Measurements from ENCODE around the gene LILRA5.
"Not testable (repeated sequence)": the region's sequence is repeated elsewhere in the genome, so short reads cannot be mapped to it uniquely, and the experiment has no call there.

Gene LILRA5

DNA sequence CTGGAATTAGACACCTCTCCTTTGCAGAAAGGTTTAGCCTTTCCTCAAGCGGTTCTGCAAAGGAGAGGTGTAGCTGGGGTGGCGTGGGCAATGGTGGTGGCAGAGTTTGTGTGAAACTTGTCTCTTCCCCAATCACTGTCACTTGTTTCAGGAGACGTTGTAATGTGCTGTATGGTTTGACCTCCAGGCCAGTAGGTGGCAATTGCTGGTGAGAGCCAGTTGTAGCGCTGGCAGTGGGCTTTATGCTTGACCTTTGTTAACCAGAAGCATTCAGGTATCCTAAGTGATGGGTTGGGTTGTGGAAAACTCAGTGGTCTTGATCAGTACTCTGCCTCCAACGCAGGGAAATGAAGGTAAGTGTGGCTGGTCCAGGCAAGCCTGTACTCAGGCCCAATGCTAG is 12.7 kb upstream of the LILRA5 start:
- no peak overlapping the region for H3K18ac ChIP-seq (ENCODE audit: low read length)
- H3K23ac ChIP-seq (ENCODE audit: low read length), result no peak overlapping the region
- H4K91ac ChIP-seq (ENCODE audit: low read depth, low read length), result no peak overlapping the region
- no peak overlapping the region for H3K9ac ChIP-seq (ENCODE audit: low read length)
- H2AK5ac ChIP-seq (ENCODE audit: low read length), result no peak overlapping the region
- H2BK5ac ChIP-seq (ENCODE audit: low read depth, low read length, poor library complexity), result no peak overlapping the region
- no peaks in the 10 kb centered on the region for H3K27me3 ChIP-seq (ENCODE audit: insufficient read depth, low read length)
- H3K79me1 ChIP-seq (ENCODE audit: low read length), result no peaks in the 10 kb centered on the region
- no peak overlapping the region for H3K4me3 ChIP-seq (ENCODE audit: low read depth, low read length)
- H2BK12ac ChIP-seq (ENCODE audit: low read length), result no peak overlapping the region
- no peaks in the 10 kb centered on the region for H3K79me2 ChIP-seq (ENCODE audit: control insufficient read depth, insufficient read depth, low read length, poor library complexity)
- H3K36me3 ChIP-seq (ENCODE audit: control insufficient read depth in 1 of 2, insufficient read depth in 2 of 2, low read length in 2 of 2), result no peaks in the 10 kb centered on the region
- no peak overlapping the region for H2BK120ac ChIP-seq (ENCODE audit: insufficient read depth, low read length, poor library complexity)
- H3K4ac ChIP-seq (ENCODE audit: low read depth, low read length), result no peak overlapping the region
- no peak for DNase-seq
- H4K8ac ChIP-seq (ENCODE audit: low read depth, low read length), result no peak overlapping the region
- no CpG with 5 or more reads among the region's 5 CpGs for WGBS (ENCODE audit: extremely low coverage, insufficient coverage, insufficient read length)
- H4K12ac ChIP-seq (ENCODE audit: low read depth, low read length), result no peak overlapping the region
- H2AFZ ChIP-seq (ENCODE audit: insufficient read depth, low read length, poor library complexity), result no peak overlapping the region
- no peaks in the 10 kb centered on the region for H3K4me1 ChIP-seq (ENCODE audit: control insufficient read depth in 1 of 2, insufficient read depth in 2 of 2, low read length in 2 of 2)
- no peak overlapping the region for H3K14ac ChIP-seq (ENCODE audit: low read length)
- peaks cover 2% of the 10 kb centered on the region for H3K9me3 ChIP-seq (ENCODE audit: insufficient read depth, low read depth, low read length)
- H3K27ac ChIP-seq (ENCODE audit: low read depth, low read length), result no peak overlapping the region
- H3K4me2 ChIP-seq (ENCODE audit: low read length), result no peak overlapping the region

DNA sequence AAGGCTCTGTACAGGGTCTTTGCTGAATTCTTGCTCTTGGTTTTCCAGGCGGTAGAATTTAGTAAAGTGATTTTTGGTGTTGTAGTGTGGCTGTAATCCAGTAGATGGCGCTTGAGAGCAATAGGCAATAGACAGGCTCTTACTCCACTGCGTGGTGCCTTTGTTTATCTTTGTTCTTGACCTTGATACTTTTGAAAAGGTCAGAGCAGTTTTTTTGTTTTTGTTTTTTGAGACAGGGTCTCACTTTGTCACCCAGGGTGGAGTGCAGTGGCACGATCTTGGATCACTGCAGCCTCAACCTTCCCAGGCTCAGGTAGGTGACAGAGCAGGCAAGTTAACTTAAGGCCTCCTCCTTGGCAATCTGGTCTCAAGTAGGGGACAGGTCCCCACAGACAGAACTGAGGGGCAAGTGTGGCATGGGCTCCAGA is 12.2 kb upstream of the LILRA5 start:
- WGBS (ENCODE audit: extremely low coverage, insufficient coverage, insufficient read length), result no CpG with 5 or more reads among the region's 4 CpGs
- no peak overlapping the region for H2AFZ ChIP-seq (ENCODE audit: insufficient read depth, low read length, poor library complexity)
- H3K9ac ChIP-seq (ENCODE audit: low read length), result no peak overlapping the region
- H3K79me1 ChIP-seq (ENCODE audit: low read length), result no peaks in the 10 kb centered on the region
- H2BK5ac ChIP-seq (ENCODE audit: low read depth, low read length, poor library complexity), result no peak overlapping the region
- H4K91ac ChIP-seq (ENCODE audit: low read depth, low read length), result no peak overlapping the region
- no peak overlapping the region for H4K12ac ChIP-seq (ENCODE audit: low read depth, low read length)
- H2BK12ac ChIP-seq (ENCODE audit: low read length), result no peak overlapping the region
- H3K9me3 ChIP-seq (ENCODE audit: insufficient read depth, low read depth, low read length), result peaks cover 4% of the 10 kb centered on the region
- H2AK5ac ChIP-seq (ENCODE audit: low read length), result no peak overlapping the region
- H3K23ac ChIP-seq (ENCODE audit: low read length), result no peak overlapping the region
- peak; percentile 24 to 67 for DNase-seq
- no peak overlapping the region for H3K4me3 ChIP-seq (ENCODE audit: low read depth, low read length)
- no peak overlapping the region for H2BK120ac ChIP-seq (ENCODE audit: insufficient read depth, low read length, poor library complexity)
- no peak overlapping the region for H3K14ac ChIP-seq (ENCODE audit: low read length)
- no peak overlapping the region for H3K18ac ChIP-seq (ENCODE audit: low read length)
- no peak overlapping the region for H4K8ac ChIP-seq (ENCODE audit: low read depth, low read length)
- no peak overlapping the region for H3K27ac ChIP-seq (ENCODE audit: low read depth, low read length)
- no peaks in the 10 kb centered on the region for H3K4me1 ChIP-seq (ENCODE audit: control insufficient read depth in 1 of 2, insufficient read depth in 2 of 2, low read length in 2 of 2)
- no peak overlapping the region for H3K4ac ChIP-seq (ENCODE audit: low read depth, low read length)
- H3K79me2 ChIP-seq (ENCODE audit: control insufficient read depth, insufficient read depth, low read length, poor library complexity), result no peaks in the 10 kb centered on the region
- H3K36me3 ChIP-seq (ENCODE audit: control insufficient read depth in 1 of 2, insufficient read depth in 2 of 2, low read length in 2 of 2), result no peaks in the 10 kb centered on the region
- no peaks in the 10 kb centered on the region for H3K27me3 ChIP-seq (ENCODE audit: insufficient read depth, low read length)
- H3K4me2 ChIP-seq (ENCODE audit: low read length), result no peak overlapping the region

DNA sequence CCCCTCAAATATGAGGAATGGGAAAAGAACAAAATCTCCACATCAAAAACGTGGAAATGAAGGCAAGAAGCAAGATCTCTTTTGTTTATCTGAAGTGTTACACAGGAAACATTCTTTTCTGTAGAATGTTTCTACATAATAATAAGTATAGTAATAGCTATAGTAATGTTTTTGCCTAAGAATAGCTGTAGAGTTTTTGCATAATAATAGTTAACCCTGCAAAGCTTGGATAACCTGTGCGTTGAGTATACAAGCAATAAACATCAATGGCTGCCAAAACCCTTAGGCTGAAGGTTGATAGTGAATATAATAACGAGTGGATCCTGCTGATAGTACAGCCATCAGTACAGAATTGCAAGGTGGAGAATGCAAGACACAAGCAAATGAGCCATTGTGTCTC is 11.1 kb upstream of the LILRA5 start:
- Histone ChIP-seq H4K8ac (ENCODE audit: low read depth, low read length) (no peak overlapping the region), H2BK120ac (ENCODE audit: insufficient read depth, low read length, poor library complexity) (no peak overlapping the region), H4K91ac (ENCODE audit: low read depth, low read length) (no peak overlapping the region), H3K9me3 (ENCODE audit: insufficient read depth, low read depth, low read length) (peaks cover 6% of the 10 kb centered on the region), H2BK12ac (ENCODE audit: low read length) (no peak overlapping the region), H3K27ac (ENCODE audit: low read depth, low read length) (no peak overlapping the region), H3K23ac (ENCODE audit: low read length) (no peak overlapping the region), H3K4me2 (ENCODE audit: low read length) (no peak overlapping the region), H3K4me3 (ENCODE audit: low read depth, low read length) (no peak overlapping the region), H3K79me1 (ENCODE audit: low read length) (no peaks in the 10 kb centered on the region), H2BK5ac (ENCODE audit: low read depth, low read length, poor library complexity) (no peak overlapping the region), H3K79me2 (ENCODE audit: control insufficient read depth, insufficient read depth, low read length, poor library complexity) (no peaks in the 10 kb centered on the region), H2AK5ac (ENCODE audit: low read length) (no peak overlapping the region), H3K18ac (ENCODE audit: low read length) (no peak overlapping the region), H3K36me3 (ENCODE audit: control insufficient read depth in 1 of 2, insufficient read depth in 2 of 2, low read length in 2 of 2) (no peaks in the 10 kb centered on the region), H2AFZ (ENCODE audit: insufficient read depth, low read length, poor library complexity) (no peak overlapping the region), H3K4me1 (ENCODE audit: control insufficient read depth in 1 of 2, insufficient read depth in 2 of 2, low read length in 2 of 2) (no peaks in the 10 kb centered on the region), H3K4ac (ENCODE audit: low read depth, low read length) (no peak overlapping the region), H3K9ac (ENCODE audit: low read length) (no peak overlapping the region), H4K12ac (ENCODE audit: low read depth, low read length) (no peak overlapping the region), H3K14ac (ENCODE audit: low read length) (no peak overlapping the region), H3K27me3 (ENCODE audit: insufficient read depth, low read length) (no peaks in the 10 kb centered on the region)
- DNase-seq, result no peak
- no CpG with 5 or more reads among the region's 3 CpGs for WGBS (ENCODE audit: extremely low coverage, insufficient coverage, insufficient read length)

DNA sequence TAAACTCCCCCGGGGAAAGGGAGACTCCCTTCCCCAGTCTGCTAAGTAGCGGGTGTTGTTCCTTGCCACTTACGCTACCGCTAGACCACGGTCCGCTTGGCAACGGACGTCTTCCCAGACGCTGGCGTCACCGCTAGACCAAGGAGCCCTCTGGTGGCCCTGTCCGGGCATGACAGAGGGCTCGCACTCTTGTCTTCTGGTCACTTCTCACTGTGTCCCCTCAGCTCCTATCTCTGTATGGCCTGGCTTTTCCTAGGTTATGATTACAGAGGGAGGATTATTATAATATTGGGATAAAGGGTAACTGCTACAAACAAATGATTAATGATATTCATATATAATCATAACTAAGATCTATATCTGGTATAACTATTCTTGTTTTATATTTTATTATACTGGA is 10.0 kb upstream of the LILRA5 start:
- not testable (repeated sequence) for H2BK5ac ChIP-seq (ENCODE audit: low read depth, low read length, poor library complexity); H2BK120ac ChIP-seq (ENCODE audit: insufficient read depth, low read length, poor library complexity); H3K9ac ChIP-seq (ENCODE audit: low read length); H4K8ac ChIP-seq (ENCODE audit: low read depth, low read length); H2AK5ac ChIP-seq (ENCODE audit: low read length); H4K91ac ChIP-seq (ENCODE audit: low read depth, low read length); H3K14ac ChIP-seq (ENCODE audit: low read length); H3K4me2 ChIP-seq (ENCODE audit: low read length); H3K79me2 ChIP-seq (ENCODE audit: control insufficient read depth, insufficient read depth, low read length, poor library complexity); H3K23ac ChIP-seq (ENCODE audit: low read length); H3K79me1 ChIP-seq (ENCODE audit: low read length); H2BK12ac ChIP-seq (ENCODE audit: low read length); H3K4me3 ChIP-seq (ENCODE audit: low read depth, low read length); H2AFZ ChIP-seq (ENCODE audit: insufficient read depth, low read length, poor library complexity); H3K9me3 ChIP-seq (ENCODE audit: insufficient read depth, low read depth, low read length); H3K18ac ChIP-seq (ENCODE audit: low read length); H3K36me3 ChIP-seq (ENCODE audit: control insufficient read depth in 1 of 2, insufficient read depth in 2 of 2, low read length in 2 of 2); H4K12ac ChIP-seq (ENCODE audit: low read depth, low read length); H3K27me3 ChIP-seq (ENCODE audit: insufficient read depth, low read length); H3K4ac ChIP-seq (ENCODE audit: low read depth, low read length); H3K27ac ChIP-seq (ENCODE audit: low read depth, low read length); H3K4me1 ChIP-seq (ENCODE audit: control insufficient read depth in 1 of 2, insufficient read depth in 2 of 2, low read length in 2 of 2); DNase-seq
- WGBS (ENCODE audit: extremely low coverage, insufficient coverage, insufficient read length), result no CpG with 5 or more reads among the region's 13 CpGs
